Suprapubic skin (tissue), 4 donors: Measurements from ENCODE around the gene PRRX2. TPM values are rescaled to one million over a fixed set of nuclear protein-coding genes. Genes with fewer than 3 reads are reported as not detected.
A peak's percentile ranks its signal among the peaks of the same experiment; 100 is the strongest.

Experiments
- DNase-seq, 2 donors: peaks; one replicate each; pipeline ENCODE4 v3.0.0-alpha.2; 2019; ENCODE audit warnings: low spot score in 2 of 2
- H3K27ac ChIP-seq: fragments of 200-600 bp; sonication (generic); one replicate; pipeline ENCODE4 v1.5.1; 2019
- H3K27me3 ChIP-seq: fragments of 200-600 bp; sonication (generic); one replicate; pipeline ENCODE4 v1.5.1; 2019
- H3K36me3 ChIP-seq: fragments of 200-600 bp; sonication (generic); one replicate; pipeline ENCODE4 v1.5.1; 2019
- H3K4me1 ChIP-seq: fragments of 200-600 bp; sonication (generic); one replicate; pipeline ENCODE4 v1.5.1; 2019
- H3K4me3 ChIP-seq: fragments of 200-600 bp; sonication (generic); one replicate; pipeline ENCODE4 v1.5.1; 2019; ENCODE audit warnings: mild to moderate bottlenecking
- H3K9me3 ChIP-seq: fragments of 200-600 bp; sonication (generic); one replicate; pipeline ENCODE4 v1.5.1; 2019
- CTCF ChIP-seq, 2 donors: fragments of 200-600 bp in 1 of 2; fragments of 450-650 bp in 1 of 2; sonication (generic) in 1 of 2; IDR thresholded peaks; one replicate each; pipeline ENCODE4 v1.5.1; 2016 to 2019; ENCODE audit warnings: antibody characterized with exemption in 2 of 2, mild to moderate bottlenecking in 1 of 2, moderate library complexity in 1 of 2
- EP300 ChIP-seq: sonication (generic); formaldehyde crosslinking; IDR thresholded peaks from one replicate; pipeline ENCODE4 v1.6.1; 2017; ENCODE audit warnings: antibody characterized with exemption
- POLR2A ChIP-seq, 2 donors: fragments of 450-650 bp; IDR thresholded peaks; one replicate each; pipeline ENCODE4 v1.6.1; 2017; ENCODE audit warnings: antibody characterized with exemption in 2 of 2, mild to moderate bottlenecking in 2 of 2, moderate library complexity in 2 of 2
- POLR2AphosphoS5 ChIP-seq, 3 donors: sonication (generic); formaldehyde crosslinking; IDR thresholded peaks; one replicate each; pipeline ENCODE4 v1.6.1; 2017; ENCODE audit warnings: antibody characterized with exemption in 3 of 3
- WGBS: methylation state at CpG from one replicate; pipeline ENCODE4 v1.1.5; 2018; 5-methylcytosine and 5-hydroxymethylcytosine counted together
- total RNA-seq, 4 donors: library from RNA; depleted of rRNA; stranded (reverse); fragments of >200 nt; gene quantifications; one replicate each; pipeline ENCODE4 v1.1.0, GENCODE V29; 2016

Gene PRRX2
- total RNA-seq, 4 donors from 2014 or later = 9.9 to 16.9 (median 14.0) TPM

- TF ChIP-seq POLR2AphosphoS5 (IDR thresholded peaks at IDR 0.05) = no peak
- no peak for TF ChIP-seq EP300
- TF ChIP-seq CTCF (IDR thresholded peaks at IDR 0.05) = no peak
- no peak for TF ChIP-seq POLR2A (IDR thresholded peaks at IDR 0.05)
- 70% methylated on average over 7 of the region's 7 CpGs for WGBS
- peaks cover 40% of the 10 kb centered on the region for H3K4me1 ChIP-seq
- H3K27ac ChIP-seq = no peak overlapping the region
- no peaks in the 10 kb centered on the region for H3K36me3 ChIP-seq
- H3K4me3 ChIP-seq = no peak overlapping the region
- DNase-seq = no peak
- no peaks in the 10 kb centered on the region for H3K27me3 ChIP-seq
- H3K9me3 ChIP-seq = no peaks in the 10 kb centered on the region
Measured at GRCh38 chr9:129674229-129674628, 8.8 kb downstream of the PRRX2 start.

DNA sequence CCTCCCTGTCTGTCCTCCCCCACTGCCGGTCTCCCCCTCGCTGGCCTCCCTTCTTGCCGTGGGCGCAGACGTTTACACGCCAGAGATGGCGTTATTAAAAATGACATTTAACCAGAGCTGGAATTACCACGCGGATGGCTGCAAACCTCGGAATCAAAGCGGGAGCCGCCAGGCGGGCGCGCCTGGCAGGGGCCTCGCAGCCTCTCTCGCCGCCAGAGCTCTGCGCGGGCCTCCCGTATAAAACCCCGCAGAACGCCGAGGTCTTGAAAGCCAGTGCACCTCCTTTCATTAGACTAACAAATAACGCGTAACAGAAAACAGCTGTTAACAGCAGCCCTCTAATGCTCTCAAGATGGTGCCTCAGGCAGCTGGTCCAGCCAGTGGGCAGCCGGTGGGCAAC is 10.2 kb downstream of the PRRX2 start:
- Histone ChIP-seq H3K4me3 (no peak overlapping the region), H3K4me1 (peaks cover 37% of the 10 kb centered on the region), H3K27me3 (no peaks in the 10 kb centered on the region), H3K9me3 (no peaks in the 10 kb centered on the region), H3K36me3 (no peaks in the 10 kb centered on the region), H3K27ac (peak overlapping the region; percentile 30)
- TF ChIP-seq POLR2AphosphoS5 (IDR thresholded peaks at IDR 0.05) (no peak), CTCF (IDR thresholded peaks at IDR 0.05) (no peak)
- 74% methylated on average over 15 of the region's 27 CpGs for WGBS
- DNase-seq = no peak

DNA sequence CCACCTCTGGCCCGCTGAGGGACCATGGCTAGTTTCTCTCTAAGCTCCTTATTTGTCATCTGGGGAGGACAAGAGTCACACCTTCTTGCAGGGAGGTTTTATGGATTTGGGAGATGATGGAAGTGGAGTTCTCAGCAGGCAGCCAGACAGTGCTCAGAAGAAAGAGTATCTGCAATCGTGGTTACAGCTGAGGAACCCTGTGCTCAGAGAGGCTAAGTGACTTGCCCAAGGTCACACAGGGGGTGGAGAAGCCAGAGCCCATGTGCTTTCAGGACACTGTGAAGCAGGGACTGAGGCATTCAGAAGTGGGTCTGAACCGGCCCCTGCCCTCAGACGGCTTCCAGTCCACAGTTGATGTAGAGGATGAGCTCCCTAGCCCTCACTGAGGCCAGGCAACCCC is 10.8 kb downstream of the PRRX2 start:
- DNase-seq = no peak
- Histone ChIP-seq H3K4me3 (no peak overlapping the region), H3K27ac (peak overlapping the region; percentile 22), H3K27me3 (no peaks in the 10 kb centered on the region), H3K4me1 (peaks cover 32% of the 10 kb centered on the region), H3K9me3 (no peaks in the 10 kb centered on the region), H3K36me3 (no peaks in the 10 kb centered on the region)
- TF ChIP-seq CTCF (IDR thresholded peaks at IDR 0.05) = no peak
- TF ChIP-seq POLR2A (IDR thresholded peaks at IDR 0.05) = no peak
- TF ChIP-seq EP300 = no peak
- no peak for TF ChIP-seq POLR2AphosphoS5 (IDR thresholded peaks at IDR 0.05)
- WGBS = 41% methylated on average over 4 of the region's 4 CpGs

DNA sequence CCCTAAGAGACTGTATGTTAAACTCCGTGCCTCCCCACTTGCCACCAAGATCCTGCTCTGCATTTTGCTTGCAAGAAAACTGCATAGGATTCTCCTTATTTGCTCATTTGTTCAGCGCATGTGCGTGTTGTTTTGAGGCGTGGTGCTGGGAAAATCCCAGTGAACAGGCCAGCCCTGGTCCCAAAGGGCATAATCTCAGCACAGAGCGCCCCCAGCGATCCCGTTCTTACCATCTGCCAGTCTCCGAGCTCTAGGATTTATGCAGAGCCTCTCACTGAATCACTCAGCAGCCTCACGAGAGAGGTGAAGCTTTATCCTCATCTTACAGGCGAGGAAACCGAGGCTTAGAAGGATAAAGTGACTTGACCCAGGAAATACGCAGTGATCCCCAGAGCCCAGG is 11.5 kb downstream of the PRRX2 start:
- no peak for DNase-seq
- TF ChIP-seq POLR2AphosphoS5 (IDR thresholded peaks at IDR 0.05) (peak in 1 of 3 donors; percentile 10), POLR2A (IDR thresholded peaks at IDR 0.05) (no peak)
- Histone ChIP-seq H3K36me3 (no peaks in the 10 kb centered on the region), H3K27me3 (no peaks in the 10 kb centered on the region), H3K4me1 (peaks cover 30% of the 10 kb centered on the region), H3K9me3 (no peaks in the 10 kb centered on the region), H3K27ac (peak overlapping the region; percentile 47), H3K4me3 (no peak overlapping the region)
- whole genome bisulfite sequencing = 46% methylated on average over 8 of the region's 12 CpGs

- no peaks in the 10 kb centered on the region for H3K27me3 ChIP-seq
- WGBS = 43% methylated on average over 8 of the region's 9 CpGs
- TF ChIP-seq EP300 (no peak), POLR2AphosphoS5 (IDR thresholded peaks at IDR 0.05) (no peak), POLR2A (IDR thresholded peaks at IDR 0.05) (no peak), CTCF (IDR thresholded peaks at IDR 0.05) (no peak)
- no peaks in the 10 kb centered on the region for H3K9me3 ChIP-seq
- peaks cover 35% of the 10 kb centered on the region for H3K4me1 ChIP-seq
- H3K36me3 ChIP-seq = no peaks in the 10 kb centered on the region
- no peak overlapping the region for H3K4me3 ChIP-seq
- DNase-seq = no peak
- H3K27ac ChIP-seq = peak overlapping the region; percentile 47
Measured at GRCh38 chr9:129677456-129677855, 12.0 kb downstream of the PRRX2 start.

GRCh38 chr9:129678844-129679243 is 13.4 kb downstream of the PRRX2 start:
- Histone ChIP-seq H3K4me3 (no peak overlapping the region), H3K27me3 (no peaks in the 10 kb centered on the region), H3K4me1 (peaks cover 36% of the 10 kb centered on the region), H3K9me3 (no peaks in the 10 kb centered on the region), H3K27ac (no peak overlapping the region), H3K36me3 (no peaks in the 10 kb centered on the region)
- 79% methylated on average over 8 of the region's 9 CpGs for WGBS
- no peak for DNase-seq
- TF ChIP-seq CTCF (IDR thresholded peaks at IDR 0.05) (no peak), POLR2AphosphoS5 (IDR thresholded peaks at IDR 0.05) (no peak), POLR2A (IDR thresholded peaks at IDR 0.05) (no peak), EP300 (no peak)
